Tibial nerve (tissue), 4 donors: ENCODE data around the gene CDH13.

ENCODE experiments used
- CTCF ChIP-seq, 5 experiments: fragments of 200-600 bp in 3 of 5; fragments of 450-650 bp in 2 of 5; sonication (generic) in 3 of 5; IDR thresholded peaks; one replicate each; pipeline ENCODE4 v1.5.1; 2016 to 2019; ENCODE audit warnings: antibody characterized with exemption in 5 of 5, mild to moderate bottlenecking in 3 of 5, moderate library complexity in 2 of 5
- EP300 ChIP-seq, 2 donors: sonication (generic); formaldehyde crosslinking; IDR thresholded peaks; one replicate each; pipeline ENCODE4 v1.6.1; 2017; ENCODE audit warnings: antibody characterized with exemption in 2 of 2, mild to moderate bottlenecking in 1 of 2
- POLR2A ChIP-seq, 2 donors: fragments of 450-650 bp; IDR thresholded peaks; one replicate each; pipeline ENCODE4 v1.6.1; 2017; ENCODE audit warnings: antibody characterized with exemption in 2 of 2, mild to moderate bottlenecking in 2 of 2, moderate library complexity in 2 of 2

- TF ChIP-seq CTCF (IDR thresholded peaks at IDR 0.05), result no peak
- TF ChIP-seq POLR2A (IDR thresholded peaks at IDR 0.05), result no peak
- no peak for TF ChIP-seq EP300 (IDR thresholded peaks at IDR 0.05)
Observed at GRCh38 chr16:83453977-83454376, 827.2 kb downstream of the CDH13 start.
